CD4-positive, alpha-beta T cell treated with Interleukin-6 for 4 hours (primary cell): Measurements from ENCODE around the gene PADI2.
"Not testable (repeated sequence)": the region's sequence is repeated elsewhere in the genome, so short reads cannot be mapped to it uniquely, and the experiment has no call there.

Experiments used
- DNase-seq: peaks from one replicate; pipeline ENCODE4 v3.0.0-alpha.2; 2020; ENCODE audit warnings: mixed read lengths

PADI2 gene

GRCh38 chr1:17080085-17080759 is 39.0 kb downstream of the PADI2 start:
- DNase-seq: no peak

- no peak for DNase-seq
These were observed 40.0 kb downstream of the PADI2 start for GRCh38 chr1:17078991-17079868.

GRCh38 chr1:17075470-17076255 is 43.6 kb downstream of the PADI2 start:
- DNase-seq: peak; percentile 7

- no peak for DNase-seq
These were observed 47.5 kb downstream of the PADI2 start for GRCh38 chr1:17071794-17072193.

GRCh38 chr1:17070163-17070525 is 49.1 kb downstream of the PADI2 start:
- DNase-seq: no peak

GRCh38 chr1:17069452-17070162 is 49.6 kb downstream of the PADI2 start:
- DNase-seq: no peak

GRCh38 chr1:17068789-17069188 is 50.5 kb downstream of the PADI2 start:
- DNase-seq: no peak

- DNase-seq: no peak
These were observed 51.6 kb downstream of the PADI2 start for GRCh38 chr1:17067465-17068240.

- no peak for DNase-seq
These were observed 52.2 kb downstream of the PADI2 start for GRCh38 chr1:17067069-17067426.

- DNase-seq: no peak
These were observed 52.7 kb downstream of the PADI2 start for GRCh38 chr1:17066361-17067068.

GRCh38 chr1:17065666-17066065 is 53.6 kb downstream of the PADI2 start:
- no peak for DNase-seq

GRCh38 chr1:17062751-17063150 is 56.5 kb downstream of the PADI2 start:
- DNase-seq: not testable (repeated sequence)

- DNase-seq: no peak
These were observed 57.4 kb downstream of the PADI2 start for GRCh38 chr1:17061892-17062291.

- DNase-seq: no peak
These were observed 57.8 kb downstream of the PADI2 start for GRCh38 chr1:17061486-17061885.

- no peak for DNase-seq
These were observed 58.9 kb downstream of the PADI2 start for GRCh38 chr1:17060306-17060749.

GRCh38 chr1:17059391-17060305 is 59.6 kb downstream of the PADI2 start:
- DNase-seq: peak; percentile 35

- DNase-seq: no peak
These were observed 62.7 kb downstream of the PADI2 start for GRCh38 chr1:17056551-17056950.

- DNase-seq: no peak
These were observed 63.5 kb downstream of the PADI2 start for GRCh38 chr1:17055801-17056200.

GRCh38 chr1:17053685-17054410 is 65.4 kb downstream of the PADI2 start, which contains the start of gene SDHB:
Gene SDHB, minus strand, starts transcription at chr1:17054032. Its CDS starts 13 bp downstream, at chr1:17054019.
- peak; percentile 98 for DNase-seq
